B cell (primary cell): Measurements from ENCODE around the gene PDE4A.

Experiments used
- CTCF ChIP-seq: fragments of 200-600 bp; IDR thresholded peaks from one replicate; pipeline ENCODE4 v1.8.0; 2022; ENCODE audit warnings: antibody characterized with exemption, mild to moderate bottlenecking
- EZH2 ChIP-seq: IDR thresholded peaks from 2 replicates; pipeline ENCODE4 v1.6.1; 2012; ENCODE audit warnings: borderline replicate concordance, low read depth, mild to moderate bottlenecking, moderate library complexity, low read length; ENCODE audit not compliant: insufficient read depth, poor library complexity, severe bottlenecking

DNA sequence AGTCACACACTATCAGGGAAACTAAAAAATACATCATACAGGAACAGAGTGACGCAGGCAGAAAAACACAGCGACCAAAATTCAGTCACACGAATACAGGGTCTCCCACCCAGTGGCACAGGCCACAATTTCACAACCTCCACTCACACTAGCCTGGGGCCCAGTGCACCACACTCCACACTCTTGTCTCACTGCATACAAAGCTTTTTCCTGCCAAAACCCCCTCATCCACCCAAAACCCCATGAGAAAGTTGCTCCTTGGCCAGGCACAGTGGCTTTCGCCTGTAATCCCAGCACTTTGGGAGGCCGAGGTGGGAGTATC lies 95.7 kb downstream of the PDE4A start:
- TF ChIP-seq CTCF, result no peak
- TF ChIP-seq EZH2, result no peak
